ENCODE measurements around the gene LCNL1.

The LCNL1 gene

GRCh38 chr9:137013571-137013940, 30.8 kb downstream of the LCNL1 start:
- DNase-seq = no peak

GRCh38 chr9:137014166-137014565, 31.4 kb downstream of the LCNL1 start:
- DNase-seq = no peak

GRCh38 chr9:137014776-137015539, 32.2 kb downstream of the LCNL1 start:
- no peak for DNase-seq

- DNase-seq = no peak
Observed at GRCh38 chr9:137015540-137015930, 32.7 kb downstream of the LCNL1 start.

- DNase-seq = no peak
Observed at GRCh38 chr9:137015976-137016375, 33.2 kb downstream of the LCNL1 start.

GRCh38 chr9:137016436-137016835, 33.6 kb downstream of the LCNL1 start:
- DNase-seq = no peak

DNA sequence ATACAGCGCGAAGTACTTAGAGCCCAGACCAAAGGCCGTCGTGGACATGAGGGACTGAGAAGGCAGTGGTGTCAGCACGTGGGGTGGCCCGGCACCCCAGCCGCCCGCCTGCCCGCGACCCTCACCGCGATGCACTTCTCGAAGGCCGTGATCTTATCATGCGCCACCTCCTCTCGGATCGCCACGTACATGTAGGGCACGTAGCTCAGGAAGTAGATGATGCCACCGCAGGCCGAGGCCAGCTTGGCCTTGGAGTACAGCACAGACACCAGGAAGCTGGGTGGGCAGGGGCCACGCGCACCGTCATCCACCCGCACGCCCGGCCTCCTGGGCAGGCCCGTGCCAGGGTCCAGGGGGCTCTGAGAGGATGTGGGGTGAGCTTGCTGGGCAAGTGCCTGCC, 34.3 kb downstream of the LCNL1 start:
- no peak for DNase-seq

DNA sequence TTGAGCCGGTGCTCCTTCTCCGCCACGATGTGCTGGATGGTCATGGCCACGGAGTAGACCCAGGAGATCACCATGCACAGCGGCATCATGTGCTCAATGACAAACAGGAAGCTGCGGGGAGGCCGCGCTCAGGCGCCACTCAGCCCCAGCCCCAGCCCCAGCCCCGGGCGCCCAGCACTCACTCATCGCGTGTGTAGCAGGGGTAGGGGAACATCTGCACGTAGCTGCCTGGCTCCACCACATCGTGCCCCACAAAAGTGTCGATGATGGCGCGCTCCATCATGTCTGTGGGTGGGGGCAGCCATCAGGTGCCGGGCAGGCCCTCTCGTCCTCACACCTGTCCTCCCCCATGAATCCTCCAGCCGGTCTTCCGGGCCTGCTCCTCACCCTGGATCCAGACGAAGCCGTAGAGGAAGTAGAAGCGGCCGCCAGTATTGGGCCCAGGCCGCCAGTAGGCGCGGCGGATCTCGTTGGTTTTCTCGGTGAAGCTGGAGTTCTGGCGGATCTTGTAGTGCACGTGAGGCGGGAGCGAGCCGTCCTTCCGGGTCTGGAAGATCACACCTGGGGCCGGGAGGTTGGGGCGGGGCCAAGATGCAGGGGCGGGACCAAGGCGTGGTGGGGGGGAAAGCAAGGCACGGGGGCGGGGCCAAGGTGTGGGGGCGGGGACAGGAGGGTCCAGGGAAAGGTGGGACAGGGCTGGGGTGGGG, 35.2 kb downstream of the LCNL1 start:
- no peak for DNase-seq

DNA sequence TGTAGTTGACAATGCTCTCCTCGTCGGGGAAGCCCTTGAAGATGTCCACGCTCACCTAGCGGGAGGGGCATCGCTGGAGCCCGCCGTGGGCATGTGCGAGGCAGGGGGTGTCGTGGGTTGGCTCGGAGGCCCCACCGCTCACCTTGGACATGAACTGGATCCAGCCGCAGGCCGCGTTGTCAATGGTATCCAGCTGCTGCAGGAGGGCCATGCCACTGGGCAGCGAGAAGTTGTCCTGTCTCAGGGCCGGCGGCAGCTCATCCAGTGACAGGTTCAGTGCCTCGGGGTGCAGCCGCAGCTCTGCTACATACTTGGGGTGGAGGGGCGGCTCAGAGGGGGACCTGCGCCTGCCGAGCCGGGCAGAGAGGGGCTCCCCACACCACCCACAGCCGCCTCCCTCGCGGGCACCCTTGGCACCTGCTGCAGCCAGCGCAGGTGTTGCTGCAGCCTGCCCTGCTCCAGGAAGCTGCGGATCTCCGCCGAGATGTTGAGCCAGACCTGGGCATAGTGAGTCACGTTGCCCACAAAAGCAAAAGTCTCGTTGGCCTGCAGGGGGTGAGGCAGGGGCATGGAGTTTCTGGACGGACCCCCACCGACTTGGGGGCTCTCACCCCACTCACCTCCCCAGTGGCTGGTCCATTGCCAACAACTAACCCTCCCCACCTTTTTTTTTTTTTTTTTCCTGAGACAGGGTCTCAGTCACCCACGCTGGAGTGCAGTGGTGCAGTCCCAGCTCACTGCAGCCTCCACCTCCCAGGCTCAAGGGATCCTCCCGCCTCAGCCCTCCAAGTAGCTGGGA, 36.2 kb downstream of the LCNL1 start:
- DNase-seq = no peak

DNA sequence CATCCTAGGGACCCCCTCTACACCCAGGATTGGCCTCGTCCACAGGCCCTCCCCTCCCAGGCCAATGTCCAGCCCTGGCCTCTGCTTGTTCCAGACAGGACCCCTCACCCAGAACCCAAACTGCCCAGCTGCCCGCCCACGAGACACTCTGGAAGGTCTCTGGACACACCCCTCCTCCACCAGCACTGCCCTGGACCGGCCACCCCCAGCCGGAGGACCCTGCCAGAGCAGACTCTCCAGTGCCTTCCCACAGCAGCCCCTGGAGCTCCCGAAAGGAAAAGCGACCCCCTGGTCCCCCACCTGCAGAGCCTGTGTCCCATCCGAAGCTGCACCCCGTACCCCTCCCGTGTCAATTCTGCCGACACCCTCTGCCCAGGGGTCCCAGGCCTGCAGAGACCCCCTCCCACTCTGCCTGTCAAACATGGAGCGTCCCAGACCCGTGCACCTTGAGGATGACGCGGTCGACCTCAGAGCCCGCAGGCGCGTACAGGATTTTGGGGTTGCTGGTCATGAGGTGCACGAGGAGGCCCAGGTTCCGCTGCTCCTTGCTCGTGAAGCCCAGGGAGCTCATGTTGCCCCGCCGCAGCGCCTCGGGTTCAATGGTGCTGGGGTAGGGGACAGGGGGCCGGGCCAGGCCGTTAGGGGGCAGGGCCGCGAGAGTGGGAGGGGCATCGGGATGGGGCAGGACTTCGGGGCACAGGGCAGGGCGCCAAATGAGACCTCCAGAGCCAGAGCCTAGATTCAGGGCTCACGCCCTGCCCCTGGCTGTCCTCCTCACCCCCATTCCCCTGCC, 37.3 kb downstream of the LCNL1 start:
- no peak for DNase-seq

DNA sequence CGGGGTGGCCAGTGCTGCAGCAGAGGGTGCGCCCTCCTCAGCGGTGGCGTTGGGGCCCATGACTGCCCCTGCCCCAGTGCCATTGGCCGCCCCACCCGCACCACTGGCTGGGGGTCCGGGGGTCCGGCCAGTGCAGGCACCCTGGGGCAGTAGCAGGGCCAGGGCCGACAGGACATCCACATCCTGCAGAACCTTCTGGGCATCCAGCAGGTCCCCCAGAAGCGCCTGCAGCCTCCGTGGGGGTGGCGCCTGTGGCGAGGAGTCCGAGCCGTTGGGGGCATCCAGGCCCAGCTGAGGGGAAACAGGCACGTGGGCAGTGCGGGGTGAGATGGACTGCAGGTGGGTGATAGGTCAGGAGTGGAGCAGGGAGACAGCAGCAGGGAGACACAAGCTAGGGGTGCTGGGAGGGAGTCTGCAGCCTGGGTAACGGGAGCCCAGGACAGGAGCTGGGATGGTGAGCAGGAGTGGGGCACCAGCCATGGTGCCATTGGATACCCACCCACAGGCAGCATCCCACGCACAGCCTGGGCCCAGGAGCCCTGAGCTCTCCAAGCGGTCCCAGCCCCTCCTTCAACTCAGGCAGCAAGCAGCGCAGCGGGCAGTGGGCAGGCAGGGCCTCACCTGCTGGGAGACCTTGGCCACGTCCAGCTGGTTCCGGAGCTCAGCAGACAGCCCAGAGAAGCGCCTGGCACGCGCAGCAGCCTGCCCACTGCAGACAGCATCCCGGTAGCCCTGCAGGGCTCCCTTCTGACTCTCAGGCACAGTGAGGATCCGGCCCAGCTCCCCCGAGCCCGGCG, 38.2 kb downstream of the LCNL1 start:
- no peak for DNase-seq

- no peak for DNase-seq
Observed at GRCh38 chr9:137021568-137021978, 38.8 kb downstream of the LCNL1 start.

- DNase-seq = no peak
Observed at GRCh38 chr9:137021979-137022661, 39.3 kb downstream of the LCNL1 start.

DNA sequence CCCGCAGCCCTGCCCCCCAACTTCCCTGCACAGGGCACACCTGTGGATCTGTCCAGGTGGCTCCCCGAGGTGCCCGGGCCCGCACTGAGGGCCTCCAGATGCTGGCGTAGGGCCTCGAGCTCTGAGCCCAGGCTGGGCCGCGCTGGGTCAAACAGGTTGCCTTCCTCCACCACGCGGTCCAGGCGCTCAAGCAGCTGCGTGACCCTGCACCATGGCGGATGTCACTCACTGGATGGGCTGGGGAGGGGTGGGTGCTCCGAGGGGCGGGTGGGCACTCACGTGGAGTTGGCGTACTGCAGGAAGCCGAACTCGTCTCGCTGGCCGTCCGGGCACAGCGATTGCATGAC, 39.8 kb downstream of the LCNL1 start:
- no peak for DNase-seq

DNA sequence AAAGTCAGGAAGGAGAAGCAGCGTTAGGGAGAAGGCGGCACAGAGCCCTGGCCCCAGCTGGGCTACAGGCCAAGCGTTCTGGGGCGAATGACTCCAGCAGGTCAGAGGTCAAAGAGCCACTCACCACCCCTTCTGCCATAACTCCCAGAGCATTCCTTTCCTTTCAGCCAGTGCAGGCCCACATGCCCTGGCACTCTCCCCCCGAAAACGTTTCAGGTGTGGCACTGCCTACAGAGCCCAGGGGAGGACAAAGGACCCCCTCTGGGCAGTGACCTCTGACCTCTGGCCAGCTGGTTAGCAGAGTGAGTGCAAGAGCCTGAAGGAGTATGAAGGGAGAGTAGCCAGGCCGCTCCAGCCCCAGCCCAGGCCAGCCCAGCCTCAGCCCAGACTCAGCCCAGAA, 40.4 kb downstream of the LCNL1 start:
- DNase-seq = no peak

DNA sequence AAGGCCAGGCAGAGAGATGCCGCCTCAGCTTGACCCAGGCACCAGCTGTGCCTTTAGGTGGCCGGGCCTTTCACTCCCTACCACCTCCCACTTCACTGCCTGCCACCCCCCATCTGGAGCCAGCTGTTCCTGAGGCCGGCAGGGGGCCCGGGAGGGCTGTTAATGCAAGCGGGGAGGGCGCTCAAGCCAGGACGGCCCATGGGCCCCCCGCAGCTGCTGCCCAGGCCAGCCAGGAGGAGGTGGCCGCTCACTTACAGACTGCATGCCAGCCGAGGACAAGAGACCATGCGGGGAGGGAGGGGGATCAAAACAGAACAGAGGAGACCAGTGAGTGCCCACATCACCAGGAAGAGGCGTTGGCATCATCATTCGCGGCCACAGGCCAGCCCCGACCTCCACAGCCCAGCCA, 40.8 kb downstream of the LCNL1 start:
- no peak for DNase-seq

- DNase-seq = peak; percentile 96
Observed at GRCh38 chr9:137025517-137025966, 42.7 kb downstream of the LCNL1 start.

DNA sequence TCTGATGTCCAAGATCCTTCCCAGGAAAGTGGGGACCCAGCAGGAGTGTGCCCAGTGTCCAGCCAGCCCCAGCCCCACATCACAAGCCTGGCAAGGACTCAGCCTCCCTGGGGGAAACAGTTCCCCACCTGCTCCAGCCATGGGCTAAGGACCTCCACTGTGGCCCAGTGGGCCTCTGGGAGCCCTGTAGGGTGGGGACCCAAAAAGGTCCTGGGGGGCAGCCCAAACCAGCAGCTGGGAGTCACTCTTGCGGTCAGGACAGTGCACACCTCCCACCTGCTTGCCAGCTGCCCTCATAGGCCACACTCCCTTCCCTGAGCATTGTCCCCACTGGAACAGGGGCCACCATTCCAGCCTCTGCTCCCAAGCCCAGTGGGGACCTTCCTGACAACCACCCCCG, 43.6 kb downstream of the LCNL1 start:
- DNase-seq = no peak

DNA sequence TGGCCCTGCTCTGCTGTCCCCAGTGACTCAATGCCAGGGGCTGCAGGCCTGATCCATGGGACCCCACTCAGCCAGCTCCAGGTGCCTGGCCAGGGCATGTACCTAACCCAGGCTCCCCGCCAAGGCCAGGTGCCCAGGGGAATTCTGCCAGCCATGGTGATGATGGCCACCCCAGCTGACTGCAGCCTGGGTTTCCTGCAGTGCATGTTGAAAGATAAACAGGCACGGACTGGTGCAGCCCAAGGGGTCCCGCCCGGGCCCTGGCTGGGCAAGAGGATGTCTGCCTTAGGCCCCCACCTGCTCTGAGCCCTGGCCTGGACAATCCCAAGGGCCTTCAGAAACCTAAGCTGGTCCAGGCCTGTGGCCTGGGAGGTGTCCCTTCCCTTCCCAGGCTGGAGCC, 44.0 kb downstream of the LCNL1 start:
- no peak for DNase-seq

- no peak for DNase-seq
Observed at GRCh38 chr9:137027369-137028262, 44.8 kb downstream of the LCNL1 start, which contains the start of gene ABCA2. Gene ABCA2 (minus strand): TSS chr9:137028237. CDS start chr9:137028140, 97 bp downstream.
